Colonic mucosa (tissue), 4 donors: Measurements from ENCODE around the gene IGF1. TPM values are rescaled to one million over a fixed set of nuclear protein-coding genes. Genes with fewer than 3 reads are reported as not detected.
"Not testable (repeated sequence)": the region's sequence is repeated elsewhere in the genome, so short reads cannot be mapped to it uniquely, and the experiment has no call there.

Experiments
- DNase-seq: peaks from one replicate; pipeline ENCODE4 v3.0.0-alpha.2; 2020
- H3K27ac ChIP-seq: fragments of 200-600 bp; one replicate; pipeline ENCODE4 v1.8.0; 2021
- H3K27me3 ChIP-seq: fragments of 200-600 bp; one replicate; pipeline ENCODE4 v1.8.0; 2021
- H3K36me3 ChIP-seq: fragments of 200-600 bp; one replicate; pipeline ENCODE4 v1.8.0; 2021
- H3K4me1 ChIP-seq: fragments of 200-600 bp; one replicate; pipeline ENCODE4 v1.8.0; 2021; ENCODE audit warnings: mild to moderate bottlenecking
- H3K4me3 ChIP-seq: fragments of 200-600 bp; one replicate; pipeline ENCODE4 v1.8.0; 2021
- H3K9ac ChIP-seq, 2 donors: one replicate each; pipeline ENCODE4 v1.7.0; 2013; ENCODE audit warnings: control low read depth in 2 of 2, low read depth in 2 of 2, low read length in 2 of 2
- H3K9me3 ChIP-seq: fragments of 200-600 bp; one replicate; pipeline ENCODE4 v1.8.0; 2021
- intact Hi-C: fragments of 100-400 bp; cut with DNase I; formaldehyde crosslinking; loops from one replicate; pipeline ENCODE4 v1.14.1; 2022
- total RNA-seq, 2 donors: library from RNA; stranded (reverse); fragmentation: NEBNext Ultra II Directional in 1 of 2; extraction: Animal tissue kit (Norgen Biotek cat#: 25700) in 1 of 2; gene quantifications; one replicate each; pipeline ENCODE4 v1.2.1, GENCODE V29; 2021
- TF ChIP-seq, protein P1 (sequence below): fragments of 200-600 bp; IDR thresholded peaks from one replicate; pipeline ENCODE4 v1.8.0; 2022; ENCODE audit warnings: antibody characterized with exemption, mild to moderate bottlenecking
- donor health status: healthy.
- donor health status: DM: no; HTN: no; CAD: no.
- donor health status: DM: no; HTN: no; CAD: no.

IGF1 gene
- total RNA-seq, 2 donors from 2014 or later: 1.6 to 3.2 TPM

DNA sequence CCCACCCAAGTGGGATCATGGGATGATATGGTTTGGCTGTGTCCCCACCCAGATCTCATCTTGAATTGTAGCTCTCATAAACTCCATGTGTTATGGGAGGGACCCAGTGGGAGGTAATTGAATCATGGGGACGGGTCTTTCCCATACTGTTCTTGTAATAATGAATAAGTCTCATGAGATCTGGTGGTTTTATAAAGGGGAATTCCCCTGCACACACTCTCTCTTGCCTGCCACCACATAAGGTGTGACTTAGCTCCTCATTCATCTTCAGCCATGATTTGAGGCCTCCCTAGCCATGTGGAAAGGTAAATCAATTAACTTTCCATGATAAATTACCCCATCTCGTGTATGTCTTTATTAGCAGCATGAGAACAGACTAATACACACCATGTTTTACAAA lies 109.2 kb downstream of the IGF1 start:
- intact Hi-C loops: no loop called here
- Histone ChIP-seq H3K9me3 (no peaks in the 10 kb centered on the region), H3K4me1 (no peaks in the 10 kb centered on the region), H3K27ac (no peak overlapping the region), H3K9ac (no peak overlapping the region), H3K4me3 (no peak overlapping the region), H3K27me3 (no peaks in the 10 kb centered on the region), H3K36me3 (no peaks in the 10 kb centered on the region)
- TF ChIP-seq, protein P1, sequence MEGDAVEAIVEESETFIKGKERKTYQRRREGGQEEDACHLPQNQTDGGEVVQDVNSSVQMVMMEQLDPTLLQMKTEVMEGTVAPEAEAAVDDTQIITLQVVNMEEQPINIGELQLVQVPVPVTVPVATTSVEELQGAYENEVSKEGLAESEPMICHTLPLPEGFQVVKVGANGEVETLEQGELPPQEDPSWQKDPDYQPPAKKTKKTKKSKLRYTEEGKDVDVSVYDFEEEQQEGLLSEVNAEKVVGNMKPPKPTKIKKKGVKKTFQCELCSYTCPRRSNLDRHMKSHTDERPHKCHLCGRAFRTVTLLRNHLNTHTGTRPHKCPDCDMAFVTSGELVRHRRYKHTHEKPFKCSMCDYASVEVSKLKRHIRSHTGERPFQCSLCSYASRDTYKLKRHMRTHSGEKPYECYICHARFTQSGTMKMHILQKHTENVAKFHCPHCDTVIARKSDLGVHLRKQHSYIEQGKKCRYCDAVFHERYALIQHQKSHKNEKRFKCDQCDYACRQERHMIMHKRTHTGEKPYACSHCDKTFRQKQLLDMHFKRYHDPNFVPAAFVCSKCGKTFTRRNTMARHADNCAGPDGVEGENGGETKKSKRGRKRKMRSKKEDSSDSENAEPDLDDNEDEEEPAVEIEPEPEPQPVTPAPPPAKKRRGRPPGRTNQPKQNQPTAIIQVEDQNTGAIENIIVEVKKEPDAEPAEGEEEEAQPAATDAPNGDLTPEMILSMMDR: no peak
- no peak for DNase-seq

DNA sequence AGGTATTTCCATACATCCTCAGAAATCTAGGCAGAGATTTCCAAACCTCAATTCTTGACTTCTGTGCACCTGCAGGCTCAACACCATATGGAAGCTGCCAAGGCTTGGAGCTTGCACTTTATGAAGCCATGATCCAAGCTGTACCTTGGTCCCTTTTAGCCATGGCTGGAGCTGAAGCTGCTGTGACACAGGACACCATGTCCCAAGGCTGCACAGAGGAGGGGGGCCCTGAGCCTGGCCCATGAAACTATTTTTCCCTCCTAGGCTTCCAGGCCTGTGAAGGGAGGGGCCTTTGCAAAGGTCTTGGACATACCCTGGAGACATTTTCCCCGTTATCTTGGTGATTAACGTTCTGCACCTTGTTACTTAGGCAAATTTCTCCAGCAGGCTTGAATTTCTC lies 110.5 kb downstream of the IGF1 start:
- H3K9me3 ChIP-seq: no peaks in the 10 kb centered on the region
- no peak overlapping the region for H3K9ac ChIP-seq
- no peaks in the 10 kb centered on the region for H3K36me3 ChIP-seq
- TF ChIP-seq, protein P1: no peak
- H3K4me1 ChIP-seq: no peaks in the 10 kb centered on the region
- no peak for DNase-seq
- no peak overlapping the region for H3K4me3 ChIP-seq
- no peaks in the 10 kb centered on the region for H3K27me3 ChIP-seq
- no peak overlapping the region for H3K27ac ChIP-seq
- intact Hi-C loops: no loop called here

DNA sequence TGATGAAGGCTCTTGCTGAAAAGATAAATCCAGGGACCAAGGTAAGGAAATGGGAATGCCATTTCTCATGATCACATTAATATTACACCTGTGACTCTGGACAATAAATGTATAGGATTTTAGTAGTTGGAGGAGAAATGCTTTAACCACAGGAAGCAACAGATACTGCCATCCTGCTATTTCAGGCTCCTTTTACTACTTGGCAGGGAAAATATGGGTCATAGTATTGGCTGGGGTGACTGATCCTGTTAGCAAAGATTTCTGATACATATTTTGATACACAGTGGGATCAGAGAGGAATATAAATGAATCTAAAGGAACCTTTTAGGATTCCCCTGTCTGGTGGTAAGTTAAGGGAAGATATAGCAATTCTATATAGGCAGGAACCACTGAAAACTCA lies 115.0 kb downstream of the IGF1 start:
- Histone ChIP-seq H3K36me3 (no peaks in the 10 kb centered on the region), H3K4me3 (no peak overlapping the region), H3K27me3 (no peaks in the 10 kb centered on the region), H3K4me1 (no peaks in the 10 kb centered on the region), H3K27ac (no peak overlapping the region), H3K9me3 (no peaks in the 10 kb centered on the region), H3K9ac (no peak overlapping the region)
- intact Hi-C loops: no loop called here
- no peak for DNase-seq
- TF ChIP-seq, protein P1: no peak

DNA sequence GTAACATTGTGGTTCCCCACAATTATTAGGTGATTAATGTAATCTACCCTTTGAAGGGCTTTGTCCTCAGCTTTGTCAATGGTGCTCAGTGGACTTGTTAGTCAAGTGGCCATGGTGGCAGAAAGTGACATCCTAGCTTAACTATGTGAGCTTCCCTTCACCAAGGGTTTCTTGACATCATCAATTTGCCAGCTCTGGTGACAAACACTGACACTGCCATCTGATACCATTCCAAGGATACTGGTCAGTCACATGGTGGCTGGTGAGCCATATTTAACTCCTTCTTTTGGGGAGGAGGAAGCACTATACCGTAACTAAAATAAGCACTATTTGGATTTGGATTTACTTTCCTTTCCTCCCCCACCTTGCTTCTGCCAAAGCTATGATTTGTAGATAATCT lies 115.7 kb downstream of the IGF1 start:
- no peak for DNase-seq
- Histone ChIP-seq H3K27me3 (no peaks in the 10 kb centered on the region), H3K4me3 (no peak overlapping the region), H3K36me3 (no peaks in the 10 kb centered on the region), H3K4me1 (no peaks in the 10 kb centered on the region), H3K27ac (no peak overlapping the region), H3K9me3 (no peaks in the 10 kb centered on the region), H3K9ac (no peak overlapping the region)
- intact Hi-C loops: no loop called here
- TF ChIP-seq, protein P1: no peak

DNA sequence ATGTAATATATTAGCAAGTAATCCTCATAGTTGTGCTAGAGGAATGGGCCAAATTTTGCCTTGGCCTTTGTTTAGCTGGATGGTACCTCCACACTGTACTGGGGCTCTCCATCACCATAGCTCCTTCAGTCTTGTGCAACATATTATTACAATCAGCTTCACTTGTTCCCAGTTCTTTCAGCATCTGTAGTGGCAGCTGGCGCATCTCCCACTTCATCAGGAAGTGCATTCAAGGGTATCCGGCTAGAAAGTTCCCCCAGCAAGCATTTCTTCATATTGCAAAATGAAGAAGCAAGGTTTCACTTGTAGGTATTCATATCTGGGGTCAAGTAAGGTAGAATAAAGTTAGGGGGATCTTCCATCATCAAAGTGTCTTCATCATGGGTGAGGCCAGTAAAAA lies 123.7 kb downstream of the IGF1 start:
- TF ChIP-seq, protein P1: no peak
- Histone ChIP-seq H3K9ac (no peak overlapping the region), H3K4me1 (no peaks in the 10 kb centered on the region), H3K4me3 (no peak overlapping the region), H3K27ac (no peak overlapping the region), H3K36me3 (no peaks in the 10 kb centered on the region), H3K27me3 (no peaks in the 10 kb centered on the region), H3K9me3 (no peaks in the 10 kb centered on the region)
- intact Hi-C loops: no loop called here
- DNase-seq: no peak

DNA sequence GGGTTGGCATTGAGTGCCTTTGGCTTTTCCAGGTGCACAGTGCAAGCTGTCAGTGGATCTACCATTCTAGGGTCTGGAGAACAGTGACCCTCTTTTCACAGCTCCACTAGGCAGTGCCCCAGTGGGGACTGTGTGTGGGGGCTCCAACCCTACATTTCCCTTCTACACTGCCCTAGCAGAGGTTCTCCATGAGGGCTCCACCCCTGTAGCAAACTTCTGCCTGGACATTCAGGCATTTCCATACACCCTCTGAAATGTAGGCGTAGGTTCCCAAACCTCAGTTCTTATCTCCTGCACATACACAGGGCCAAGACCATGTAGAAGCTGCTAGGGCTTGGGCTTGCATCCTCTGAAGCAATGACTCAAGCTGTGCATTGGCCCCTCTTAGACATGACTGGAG lies 126.1 kb downstream of the IGF1 start:
- H3K36me3 ChIP-seq, DNase-seq, H3K4me3 ChIP-seq, H3K4me1 ChIP-seq, H3K9me3 ChIP-seq, H3K9ac ChIP-seq, H3K27me3 ChIP-seq, H3K27ac ChIP-seq, intact Hi-C loops: not testable (repeated sequence)
